B cell (primary cell): Measurements from ENCODE around the gene SCARF1. TPM values are rescaled to one million over a fixed set of nuclear protein-coding genes. Genes with fewer than 3 reads are reported as not detected.
A peak's percentile ranks its signal among the peaks of the same experiment; 100 is the strongest.

Experiments
- ATAC-seq: fragments of 200-7000 bp; cut with Tn5 transposase; one replicate; pipeline ENCODE4 v1.10.0; 2021; ENCODE audit warnings: low read depth, mild to moderate bottlenecking, moderate number of reproducible peaks, moderate library complexity
- CTCF ChIA-PET: fragments of 350-600 bp; sonication (Branson Sonifier 250); formaldehyde crosslinking; loops from one replicate; lab custom pipeline; 2021; ENCODE audit warnings: antibody characterized with exemption, inconsistent platforms; lab: Charles Lee
- POLR2A ChIA-PET: fragments of 350-600 bp; sonication (Branson Sonifier 250); formaldehyde crosslinking; loops from one replicate; lab custom pipeline; 2021; ENCODE audit warnings: antibody characterized with exemption; lab: Charles Lee
- DNase-seq: peaks from one replicate; pipeline ENCODE4 v3.0.0; 2013
- H2AFZ ChIP-seq: 2 replicates; pipeline ENCODE4 v1.6.1; 2012; ENCODE audit warnings: mild to moderate bottlenecking, low read depth, low read length; ENCODE audit not compliant: insufficient read depth, poor library complexity, severe bottlenecking
- H3K27ac ChIP-seq, 2 donors: 1 replicate in 1 of 2; 2 replicates in 1 of 2; pipeline ENCODE4 v1.5.1; 2012 to 2013; ENCODE audit warnings: low read length in 2 of 2, mild to moderate bottlenecking in 2 of 2, moderate library complexity in 1 of 2
- H3K27me3 ChIP-seq, 4 experiments: fragments of 200-600 bp in 1 of 4; sonication (generic) in 1 of 4; replicated peaks in 1 of 4; 1 replicate in 2 of 4; 2 replicates in 2 of 4; pipeline versions ENCODE4 v1.6.1 to v1.7.0; 2013 to 2016; ENCODE audit warnings: low read length in 3 of 4, mild to moderate bottlenecking in 2 of 4, mixed read lengths in 1 of 4, moderate library complexity in 1 of 4; ENCODE audit not compliant: insufficient read depth in 4 of 4, control insufficient read depth in 3 of 4; ENCODE audit errors: control extremely low read depth in 1 of 4
- H3K36me3 ChIP-seq, 2 experiments: replicated peaks in 1 of 2; 1 replicate in 1 of 2; 2 replicates in 1 of 2; pipeline versions ENCODE4 v1.6.1 to v1.7.1; 2013; ENCODE audit warnings: low read length in 1 of 2; ENCODE audit not compliant: insufficient read depth in 2 of 2, control insufficient read depth in 1 of 2; ENCODE audit errors: control extremely low read depth in 1 of 2, extremely low read depth in 1 of 2
- H3K4me1 ChIP-seq, 2 donors: fragments of 200-600 bp in 1 of 2; sonication (generic) in 1 of 2; 1 replicate in 1 of 2; 2 replicates in 1 of 2; pipeline versions ENCODE4 v1.5.1 to v1.6.1; 2013 to 2017; ENCODE audit warnings: low read length in 2 of 2; ENCODE audit not compliant: control insufficient read depth in 2 of 2, insufficient read depth in 2 of 2
- H3K4me2 ChIP-seq: replicated peaks from 2 replicates; pipeline ENCODE3; 2012; ENCODE audit warnings: mild to moderate bottlenecking, low read depth, low read length; ENCODE audit not compliant: poor library complexity, severe bottlenecking
- H3K4me3 ChIP-seq, 5 experiments: fragments of 200-600 bp in 1 of 5; sonication (generic) in 1 of 5; 1 replicate in 3 of 5; 2 replicates in 2 of 5; pipeline versions ENCODE4 v1.5.1 to v1.7.0; 2011 to 2016; ENCODE audit warnings: low read length in 4 of 5, mild to moderate bottlenecking in 4 of 5, low read depth in 2 of 5, control low read depth in 1 of 5, moderate library complexity in 1 of 5; ENCODE audit not compliant: insufficient read depth in 1 of 5; ENCODE audit errors: control extremely low read depth in 1 of 5, extremely low read depth in 1 of 5
- H3K79me2 ChIP-seq: fragments of 200-600 bp; sonication (generic); one replicate; pipeline ENCODE4 v1.6.0; 2016; ENCODE audit warnings: low read length; ENCODE audit not compliant: control insufficient read depth, insufficient read depth
- H3K9ac ChIP-seq: fragments of 200-600 bp; sonication (generic); 2 replicates; pipeline ENCODE4 v1.6.1; 2017; ENCODE audit warnings: mild to moderate bottlenecking, low read length, moderate library complexity
- H3K9me3 ChIP-seq, 3 donors: one replicate each; pipeline versions ENCODE4 v1.6.1 to v1.7.1; 2013; ENCODE audit warnings: low read length in 2 of 3; ENCODE audit not compliant: control insufficient read depth in 2 of 3, insufficient read depth in 1 of 3; ENCODE audit errors: control extremely low read depth in 1 of 3
- H4K20me1 ChIP-seq: 2 replicates; pipeline ENCODE4 v1.6.0; 2012; ENCODE audit warnings: mild to moderate bottlenecking, low read length; ENCODE audit not compliant: insufficient read depth, control insufficient read depth, poor library complexity, severe bottlenecking
- H3K27ac Mint-ChIP-seq: one replicate; pipeline ENCODE4 v1.8.0; 2021; ENCODE audit warnings: mixed read lengths
- H3K27me3 Mint-ChIP-seq: one replicate; pipeline ENCODE4 v1.8.0; 2021; ENCODE audit warnings: mixed read lengths
- H3K4me1 Mint-ChIP-seq: one replicate; pipeline ENCODE4 v1.8.0; 2021; ENCODE audit warnings: mixed read lengths
- H3K4me3 Mint-ChIP-seq: one replicate; pipeline ENCODE4 v1.8.0; 2021; ENCODE audit warnings: mixed read lengths
- H3K9me3 Mint-ChIP-seq: one replicate; pipeline ENCODE4 v1.8.0; 2022; ENCODE audit warnings: mixed read lengths; ENCODE audit not compliant: insufficient read depth
- EZH2 ChIP-seq: IDR thresholded peaks from 2 replicates; pipeline ENCODE4 v1.6.1; 2012; ENCODE audit warnings: borderline replicate concordance, low read depth, mild to moderate bottlenecking, moderate library complexity, low read length; ENCODE audit not compliant: insufficient read depth, poor library complexity, severe bottlenecking
- WGBS: methylation state at CpG from one replicate; pipeline ENCODE4 v1.1.5; 2013; ENCODE audit warnings: missing lambda C conversion rate; ENCODE audit not compliant: insufficient coverage; 5-methylcytosine and 5-hydroxymethylcytosine counted together
- intact Hi-C: fragments of 100-400 bp; cut with micrococcal nuclease; formaldehyde crosslinking; loops from one replicate; pipeline ENCODE4 v1.10.0; 2022
- polyA plus RNA-seq: library from polyadenylated mRNA; depleted of rRNA; stranded (reverse); fragments of >200 nt; gene quantifications from 2 replicates; pipeline ENCODE4 v1.2.3, GENCODE V29; 2012
- total RNA-seq, 2 donors: library from RNA; stranded (reverse); fragments of 120-200 nt in 1 of 2; gene quantifications; 1 replicate in 1 of 2; 2 replicates in 1 of 2; pipeline versions ENCODE4 v1.2.3 to v1.2.4, GENCODE V29; 2013 to 2022
- TF ChIP-seq, protein P1 (sequence below): fragments of 200-600 bp; IDR thresholded peaks from one replicate; pipeline ENCODE4 v1.8.0; 2022; ENCODE audit warnings: antibody characterized with exemption, mild to moderate bottlenecking

SCARF1 gene
- total and polyA plus RNA-seq, 2 donors (not counting 1 experiment from before 2014, with no cell fraction given) = 0.54 to 3.7 TPM

DNA sequence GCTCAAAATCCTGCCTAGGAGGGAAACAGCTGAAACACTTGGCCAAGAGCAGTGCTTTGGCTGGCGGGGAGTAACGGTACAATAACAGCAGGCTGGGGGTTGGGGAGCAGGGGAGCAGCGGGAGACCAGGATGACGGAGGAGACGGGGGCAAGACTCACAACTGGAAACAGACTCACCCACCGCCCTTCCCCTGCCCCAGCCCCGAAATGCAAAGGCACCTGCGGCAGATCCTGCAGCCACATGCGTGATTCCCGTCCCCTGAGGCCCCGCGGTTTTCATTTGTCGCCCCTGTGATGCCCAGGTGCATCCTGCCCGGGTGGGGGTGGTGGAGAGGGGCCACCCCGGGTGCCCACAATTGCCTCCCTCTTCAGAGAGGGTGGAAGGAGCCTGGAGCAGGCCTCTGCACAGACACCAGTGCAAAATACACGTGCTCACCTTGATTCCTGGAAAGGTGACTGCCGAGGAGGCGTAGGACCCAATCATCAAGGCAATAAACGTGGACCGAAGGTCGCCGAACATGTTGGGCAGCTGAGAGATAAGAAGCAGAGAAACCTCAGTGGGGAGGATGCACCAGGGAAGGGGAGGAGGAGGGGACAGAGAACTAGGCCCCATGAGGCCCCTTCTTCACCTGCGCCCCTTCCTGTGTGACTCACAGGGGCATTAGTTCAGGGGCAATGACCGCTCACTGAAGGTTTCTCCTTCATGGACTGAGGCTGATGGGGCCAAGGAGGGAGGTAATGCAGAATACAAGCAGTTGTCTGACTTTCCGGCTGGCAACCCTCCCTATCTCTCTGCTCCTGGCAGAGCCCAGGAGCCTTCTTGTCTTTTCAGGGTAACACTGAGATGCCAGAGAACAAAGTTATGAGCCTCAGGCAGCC, 52.5 kb downstream of the SCARF1 start:
- peak; percentile 82 for ATAC-seq
- peaks cover 13% of the 10 kb centered on the region for H3K79me2 ChIP-seq
- no peaks in the 10 kb centered on the region for H3K9me3 ChIP-seq
- CTCF ChIA-PET = interaction anchor here (1.1 to 5.3 kb wide), 7 partner anchors 15 to 37 kb away, joined by 3 to 29 read pairs (median 6); no protein-coding TSS in a partner anchor
- intact Hi-C loops = loop anchor here (1.0 to 2.0 kb wide), 5 partner anchors 14 to 364 kb away; partner anchors contain the start of gene SLC43A2
- H3K27ac ChIP-seq = peak overlapping the region; percentile 72 to 84
- H3K9me3 Mint-ChIP-seq = no peaks in the 10 kb centered on the region
- no peaks in the 10 kb centered on the region for H3K27me3 ChIP-seq
- H2AFZ ChIP-seq = no peak overlapping the region
- peaks cover 10% of the 10 kb centered on the region for H4K20me1 ChIP-seq
- peak overlapping the region; percentile 69 for H3K4me2 ChIP-seq
- peaks cover 24 to 37% of the 10 kb centered on the region in 2 donors for H3K4me1 ChIP-seq
- TF ChIP-seq EZH2 = no peak
- TF ChIP-seq, protein P1, sequence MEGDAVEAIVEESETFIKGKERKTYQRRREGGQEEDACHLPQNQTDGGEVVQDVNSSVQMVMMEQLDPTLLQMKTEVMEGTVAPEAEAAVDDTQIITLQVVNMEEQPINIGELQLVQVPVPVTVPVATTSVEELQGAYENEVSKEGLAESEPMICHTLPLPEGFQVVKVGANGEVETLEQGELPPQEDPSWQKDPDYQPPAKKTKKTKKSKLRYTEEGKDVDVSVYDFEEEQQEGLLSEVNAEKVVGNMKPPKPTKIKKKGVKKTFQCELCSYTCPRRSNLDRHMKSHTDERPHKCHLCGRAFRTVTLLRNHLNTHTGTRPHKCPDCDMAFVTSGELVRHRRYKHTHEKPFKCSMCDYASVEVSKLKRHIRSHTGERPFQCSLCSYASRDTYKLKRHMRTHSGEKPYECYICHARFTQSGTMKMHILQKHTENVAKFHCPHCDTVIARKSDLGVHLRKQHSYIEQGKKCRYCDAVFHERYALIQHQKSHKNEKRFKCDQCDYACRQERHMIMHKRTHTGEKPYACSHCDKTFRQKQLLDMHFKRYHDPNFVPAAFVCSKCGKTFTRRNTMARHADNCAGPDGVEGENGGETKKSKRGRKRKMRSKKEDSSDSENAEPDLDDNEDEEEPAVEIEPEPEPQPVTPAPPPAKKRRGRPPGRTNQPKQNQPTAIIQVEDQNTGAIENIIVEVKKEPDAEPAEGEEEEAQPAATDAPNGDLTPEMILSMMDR = no peak
- H3K27ac Mint-ChIP-seq = peak overlapping the region; percentile 97
- H3K4me3 ChIP-seq = peak overlapping the region in 4 of 5 experiments; percentile 10 to 35 (median 22)
- H3K27me3 Mint-ChIP-seq = no peaks in the 10 kb centered on the region
- POLR2A ChIA-PET = interaction anchor here (0.6 to 4.6 kb wide), 12 partner anchors 9 to 139 kb away, joined by 3 to 67 read pairs (median 4); partner anchors contain the start of genes RILP and SLC43A2
- H3K36me3 ChIP-seq = peaks cover 0 to 23% of the 10 kb centered on the region in 2 experiments
- peak overlapping the region; percentile 44 for H3K9ac ChIP-seq
- peak; percentile 95 for DNase-seq
- peaks cover 31% of the 10 kb centered on the region for H3K4me1 Mint-ChIP-seq
- 1% methylated on average over 15 of the region's 25 CpGs for WGBS
- H3K4me3 Mint-ChIP-seq = peak overlapping the region; percentile 91
